Activated gamma-delta T cell treated with anti-CD3 and anti-CD28 coated beads, Interleukin-2, amount 50 U/mL, for 16 hours (primary cell): ENCODE data around the gene BTN1A1.
"Not testable (repeated sequence)": the region's sequence is repeated elsewhere in the genome, so short reads cannot be mapped to it uniquely, and the experiment has no call there.

Experiments used
- DNase-seq: peaks from one replicate; pipeline ENCODE4 v3.0.0-alpha.2; 2020; ENCODE audit warnings: low read depth

The BTN1A1 gene

GRCh38 chr6:26500102-26500501 lies at the start of gene BTN1A1:
TSS of gene BTN1A1 (plus strand) at chr6:26500303. CDS start at chr6:26501287, 984 bp downstream.
- no peak for DNase-seq

GRCh38 chr6:26452631-26453235 lies 47.4 kb upstream of the BTN1A1 start:
- no peak for DNase-seq

GRCh38 chr6:26454631-26455030 lies 45.5 kb upstream of the BTN1A1 start:
- DNase-seq = no peak

- DNase-seq = no peak
Measured at GRCh38 chr6:26455357-26455970, 44.6 kb upstream of the BTN1A1 start.

GRCh38 chr6:26457264-26457805 lies 42.8 kb upstream of the BTN1A1 start:
- DNase-seq = no peak

GRCh38 chr6:26457806-26458688 lies 42.1 kb upstream of the BTN1A1 start, which contains the start of gene BTN2A1:
TSS of gene BTN2A1 (plus strand) at chr6:26457955. CDS start at chr6:26458637, 682 bp downstream.
- DNase-seq = peak; percentile 42

GRCh38 chr6:26459023-26459810 lies 40.9 kb upstream of the BTN1A1 start:
- no peak for DNase-seq

- DNase-seq = not testable (repeated sequence)
Measured at GRCh38 chr6:26461353-26461752, 38.8 kb upstream of the BTN1A1 start.

GRCh38 chr6:26464014-26464413 lies 36.1 kb upstream of the BTN1A1 start:
- DNase-seq = no peak

- no peak for DNase-seq
Measured at GRCh38 chr6:26464416-26465131, 35.5 kb upstream of the BTN1A1 start.

GRCh38 chr6:26465776-26466175 lies 34.3 kb upstream of the BTN1A1 start:
- no peak for DNase-seq

GRCh38 chr6:26468829-26469228 lies 31.3 kb upstream of the BTN1A1 start:
- DNase-seq = no peak

- no peak for DNase-seq
Measured at GRCh38 chr6:26470643-26471042, 29.5 kb upstream of the BTN1A1 start.

GRCh38 chr6:26471970-26472369 lies 28.1 kb upstream of the BTN1A1 start:
- DNase-seq = no peak

GRCh38 chr6:26472549-26473290 lies 27.4 kb upstream of the BTN1A1 start:
- no peak for DNase-seq

- no peak for DNase-seq
Measured at GRCh38 chr6:26473429-26473757, 26.7 kb upstream of the BTN1A1 start.

- DNase-seq = peak; percentile 62
Measured at GRCh38 chr6:26473758-26474438, 26.2 kb upstream of the BTN1A1 start.

GRCh38 chr6:26474439-26474881 lies 25.6 kb upstream of the BTN1A1 start:
- DNase-seq = no peak

GRCh38 chr6:26475823-26476729 lies 24.0 kb upstream of the BTN1A1 start:
- no peak for DNase-seq
